Activated T-cell treated with anti-CD3 and anti-CD28 coated beads for 1 hour (primary cell): Measurements from ENCODE around the gene PPFIBP1.

ENCODE experiments used
- DNase-seq: peaks from one replicate; pipeline ENCODE4 v3.0.0-alpha.2; 2020; ENCODE audit warnings: low read depth

Gene PPFIBP1

GRCh38 chr12:27523642-27524493 is at the start of gene PPFIBP1:
Gene PPFIBP1, plus strand, starts transcription at chr12:27524206. Its CDS starts 109,191 bp downstream, at chr12:27633397.
- peak; percentile 99 for DNase-seq

GRCh38 chr12:27474344-27474743 is 49.7 kb upstream of the PPFIBP1 start:
- DNase-seq, result no peak

- no peak for DNase-seq
Measured at GRCh38 chr12:27477049-27477448, 47.0 kb upstream of the PPFIBP1 start.

- no peak for DNase-seq
Measured at GRCh38 chr12:27478949-27479348, 45.1 kb upstream of the PPFIBP1 start.

- DNase-seq, result no peak
Measured at GRCh38 chr12:27480016-27480415, 44.0 kb upstream of the PPFIBP1 start.

GRCh38 chr12:27486961-27487360 is 37.0 kb upstream of the PPFIBP1 start:
- DNase-seq, result no peak

- no peak for DNase-seq
Measured at GRCh38 chr12:27488479-27488878, 35.5 kb upstream of the PPFIBP1 start.

GRCh38 chr12:27491226-27491625 is 32.8 kb upstream of the PPFIBP1 start:
- DNase-seq, result no peak

GRCh38 chr12:27493260-27493940 is 30.6 kb upstream of the PPFIBP1 start:
- DNase-seq, result no peak

- DNase-seq, result no peak
Measured at GRCh38 chr12:27497446-27497845, 26.6 kb upstream of the PPFIBP1 start.

- DNase-seq, result no peak
Measured at GRCh38 chr12:27498149-27498548, 25.9 kb upstream of the PPFIBP1 start.

- DNase-seq, result no peak
Measured at GRCh38 chr12:27498761-27499160, 25.2 kb upstream of the PPFIBP1 start.

- DNase-seq, result no peak
Measured at GRCh38 chr12:27499377-27499776, 24.6 kb upstream of the PPFIBP1 start.

GRCh38 chr12:27500546-27500945 is 23.5 kb upstream of the PPFIBP1 start:
- DNase-seq, result no peak

GRCh38 chr12:27502021-27502435 is 22.0 kb upstream of the PPFIBP1 start:
- no peak for DNase-seq

GRCh38 chr12:27504507-27504906 is 19.5 kb upstream of the PPFIBP1 start:
- no peak for DNase-seq

GRCh38 chr12:27505109-27505508 is 18.9 kb upstream of the PPFIBP1 start:
- DNase-seq, result no peak

GRCh38 chr12:27505761-27506160 is 18.2 kb upstream of the PPFIBP1 start:
- DNase-seq, result no peak

GRCh38 chr12:27506645-27507189 is 17.3 kb upstream of the PPFIBP1 start:
- DNase-seq, result no peak

GRCh38 chr12:27508736-27509431 is 15.1 kb upstream of the PPFIBP1 start:
- no peak for DNase-seq

- no peak for DNase-seq
Measured at GRCh38 chr12:27511031-27511722, 12.8 kb upstream of the PPFIBP1 start.

- DNase-seq, result no peak
Measured at GRCh38 chr12:27511723-27512045, 12.3 kb upstream of the PPFIBP1 start.
